ENCODE results near the gene NKX1-2. TPM values are rescaled to one million over a fixed set of nuclear protein-coding genes. Genes with fewer than 3 reads are reported as not detected.

NKX1-2 gene
- total RNA-seq, 1 donor from 2014 or later: not detected

- H3K4me3 ChIP-seq: no peak overlapping the region
- no peaks in the 10 kb centered on the region for H3K9me3 ChIP-seq
- TF ChIP-seq CTCF (IDR thresholded peaks at IDR 0.05): no peak
- no peaks in the 10 kb centered on the region for H3K4me1 ChIP-seq
- H3K27ac ChIP-seq: no peak overlapping the region
- no peaks in the 10 kb centered on the region for H3K36me3 ChIP-seq
- H3K27me3 ChIP-seq: no peaks in the 10 kb centered on the region
- intact Hi-C loops (cut with DNase I): no loop called here
- no peak for DNase-seq (ENCODE audit: low spot score in 2 of 2)
Measured at GRCh38 chr10:124458473-124458872, 8.6 kb upstream of the NKX1-2 start.

GRCh38 chr10:124455441-124455840 lies 5.6 kb upstream of the NKX1-2 start:
- Histone ChIP-seq H3K4me1 (no peaks in the 10 kb centered on the region), H3K36me3 (no peaks in the 10 kb centered on the region), H3K4me3 (no peak overlapping the region), H3K27ac (no peak overlapping the region), H3K27me3 (no peaks in the 10 kb centered on the region), H3K9me3 (no peaks in the 10 kb centered on the region)
- TF ChIP-seq CTCF (IDR thresholded peaks at IDR 0.05): no peak
- no peak for DNase-seq (ENCODE audit: low spot score in 2 of 2)
- intact Hi-C loops (cut with DNase I): no loop called here

GRCh38 chr10:124453960-124454610 lies 4.2 kb upstream of the NKX1-2 start:
- H3K4me3 ChIP-seq: no peak overlapping the region
- H3K4me1 ChIP-seq: peaks cover 0 to 10% of the 10 kb centered on the region in 2 donors
- TF ChIP-seq CTCF (IDR thresholded peaks at IDR 0.05): no peak
- no peaks in the 10 kb centered on the region for H3K9me3 ChIP-seq
- H3K36me3 ChIP-seq: no peaks in the 10 kb centered on the region
- H3K27ac ChIP-seq: no peak overlapping the region
- no peak for DNase-seq (ENCODE audit: low spot score in 2 of 2)
- intact Hi-C loops (cut with DNase I): no loop called here
- H3K27me3 ChIP-seq: no peaks in the 10 kb centered on the region

GRCh38 chr10:124451276-124451675 lies 1.4 kb upstream of the NKX1-2 start:
- no peak for DNase-seq (ENCODE audit: low spot score in 2 of 2)
- intact Hi-C loops (cut with DNase I): no loop called here
- Histone ChIP-seq H3K27me3 (peaks cover 7% of the 10 kb centered on the region), H3K4me1 (peaks cover 4 to 17% of the 10 kb centered on the region in 2 donors), H3K4me3 (no peak overlapping the region), H3K36me3 (no peaks in the 10 kb centered on the region), H3K9me3 (no peaks in the 10 kb centered on the region), H3K27ac (no peak overlapping the region)
- no peak for TF ChIP-seq CTCF (IDR thresholded peaks at IDR 0.05)

GRCh38 chr10:124450783-124451057 lies 885 bp upstream of the NKX1-2 start:
- Histone ChIP-seq H3K4me1 (peaks cover 4 to 17% of the 10 kb centered on the region in 2 donors), H3K27me3 (peaks cover 7% of the 10 kb centered on the region), H3K27ac (no peak overlapping the region), H3K9me3 (no peaks in the 10 kb centered on the region), H3K36me3 (no peaks in the 10 kb centered on the region), H3K4me3 (no peak overlapping the region)
- no peak for TF ChIP-seq CTCF (IDR thresholded peaks at IDR 0.05)
- intact Hi-C loops (cut with DNase I): no loop called here
- DNase-seq (ENCODE audit: low spot score in 2 of 2): no peak

Data from ascending aorta (tissue), 2 donors.